ENCODE data around the gene RELT. TPM values are rescaled to one million over a fixed set of nuclear protein-coding genes. Genes with fewer than 3 reads are reported as not detected.

The RELT gene
- total RNA-seq, 1 experiment from 2014 or later: 13.8 TPM

DNA sequence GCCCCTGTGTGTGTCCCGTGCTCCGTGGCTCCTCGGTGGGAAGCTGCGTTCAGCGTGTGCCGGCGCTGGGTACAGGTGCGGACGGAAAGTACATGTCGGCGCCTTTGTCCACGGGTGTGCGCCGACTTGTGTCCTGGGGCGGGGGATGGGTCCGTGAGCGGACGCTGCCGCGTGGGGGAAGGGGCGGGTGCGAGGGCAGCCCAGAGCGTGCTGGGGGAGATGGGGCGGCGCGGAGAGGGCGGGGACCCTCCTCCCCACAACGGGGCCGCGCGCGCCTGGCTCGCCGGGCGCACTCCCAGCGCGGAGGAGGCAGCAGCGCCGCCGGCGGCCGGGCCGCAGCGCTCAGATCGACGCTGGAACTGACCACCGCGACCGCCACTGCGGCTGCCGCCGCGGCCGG, 33.6 kb upstream of the RELT start:
- Histone ChIP-seq H3K27me3 (ENCODE audit: insufficient read depth, low read length) (no peaks in the 10 kb centered on the region), H2AFZ (ENCODE audit: low read depth, low read length, poor library complexity, severe bottlenecking) (no peak overlapping the region), H3K4me1 (ENCODE audit: control insufficient read depth in 1 of 2, insufficient read depth in 2 of 2, low read length in 2 of 2) (no peaks in the 10 kb centered on the region; a peak in 1 of 4 replicates), H3K9me2 (ENCODE audit: insufficient read depth) (no peaks in the 10 kb centered on the region), H3K27ac (ENCODE audit: low read depth, low read length) (no peak overlapping the region), H3K4me2 (ENCODE audit: low read length) (no peak overlapping the region), H3K36me3 (ENCODE audit: control insufficient read depth in 1 of 2, insufficient read depth in 2 of 2, low read length in 2 of 2) (no peaks in the 10 kb centered on the region), H3K9me3 (ENCODE audit: control insufficient read depth in 1 of 2, insufficient read depth in 1 of 2, low read depth in 1 of 2, low read length in 2 of 2) (no peaks in the 10 kb centered on the region), H3K79me2 (ENCODE audit: insufficient read depth, low read length) (no peaks in the 10 kb centered on the region), H3K9ac (ENCODE audit: low read length) (no peak overlapping the region), H3K4me3 (replicated peaks in 1 of 2; ENCODE audit: low read depth in 1 of 2, low read length in 2 of 2) (no peak overlapping the region), H4K20me1 (ENCODE audit: insufficient read depth) (no peaks in the 10 kb centered on the region)
- RAD21 ChIA-PET (ENCODE audit: low non-redundant PET in 1 of 2, low total read pairs in 2 of 2, uncharacterized antibody in 2 of 2, unreplicated experiment in 2 of 2): no interaction called here
- intact Hi-C loops (cut with micrococcal nuclease): no loop called here
- ATAC-seq (no peak), DNase-seq (ENCODE audit: low read depth, low spot score) (no peak)
- TF ChIP-seq EZH2phosphoT487 (IDR thresholded peaks at IDR 0.05; ENCODE audit: borderline replicate concordance): no peak
- no peak for TF ChIP-seq CBX3 (IDR thresholded peaks at IDR 0.05; ENCODE audit: low read depth)
- CTCF ChIA-PET: interaction anchor here (2.7 kb wide), 1 partner anchor 9 kb away, joined by 9 read pairs; no protein-coding TSS in a partner anchor
- BruUV-seq (replicated peaks): no TSS peak
- POLR2A ChIA-PET: no interaction called here

DNA sequence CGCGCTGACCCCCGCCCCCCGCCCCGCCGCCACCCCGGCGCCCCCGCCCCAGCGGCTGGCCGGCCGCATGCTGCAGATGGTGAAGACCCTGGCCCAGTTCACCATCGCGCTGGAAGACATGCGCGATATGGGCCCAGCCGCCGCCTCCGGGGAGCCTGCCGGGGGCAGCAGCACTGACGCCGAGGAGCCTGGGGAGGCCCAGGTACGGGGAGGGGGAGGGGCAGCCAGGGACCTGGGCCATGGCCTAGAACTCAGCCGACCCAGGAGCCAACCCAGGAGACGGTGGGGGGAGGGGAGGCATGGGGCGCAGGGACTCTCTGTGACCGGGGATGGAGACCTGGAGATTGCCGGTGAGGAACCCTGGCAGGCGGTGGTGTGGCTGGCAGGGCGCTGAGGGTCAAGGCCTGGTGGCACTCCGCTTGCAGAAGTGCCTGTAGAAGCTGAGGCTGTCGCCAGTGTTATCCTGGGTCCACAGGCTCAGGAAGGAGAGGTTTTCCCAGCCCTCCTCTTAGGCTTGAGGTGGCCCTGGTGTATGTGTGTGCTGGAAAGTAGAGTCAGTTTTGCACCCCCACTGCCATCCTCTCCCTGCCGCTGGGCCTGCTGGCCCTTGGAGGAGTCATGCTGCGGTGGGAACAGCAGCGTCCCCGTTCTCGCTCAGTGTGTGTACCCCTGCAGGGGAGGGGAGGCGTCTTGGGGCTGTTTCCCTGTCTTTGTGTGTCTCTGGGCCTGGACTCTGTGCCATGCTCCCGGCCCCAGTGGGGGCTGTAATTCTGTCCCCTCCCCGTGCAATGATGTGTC, 32.9 kb upstream of the RELT start:
- intact Hi-C loops (cut with micrococcal nuclease): no loop called here
- no peaks in the 10 kb centered on the region; a peak in 1 of 4 replicates for H3K4me1 ChIP-seq (ENCODE audit: control insufficient read depth in 1 of 2, insufficient read depth in 2 of 2, low read length in 2 of 2)
- DNase-seq (ENCODE audit: low read depth, low spot score) (no peak), ATAC-seq (0 out of 2 replicates have a peak, but pooled peaks have one; percentile 15)
- BruUV-seq (replicated peaks): no TSS peak
- H3K27ac ChIP-seq (ENCODE audit: low read depth, low read length): no peak overlapping the region
- H3K36me3 ChIP-seq (ENCODE audit: control insufficient read depth in 1 of 2, insufficient read depth in 2 of 2, low read length in 2 of 2): no peaks in the 10 kb centered on the region
- CTCF ChIA-PET: interaction anchor here (1.3 to 2.7 kb wide), 2 partner anchors 8 kb away, joined by 5 to 9 read pairs; no protein-coding TSS in a partner anchor
- no peak overlapping the region for H3K9ac ChIP-seq (ENCODE audit: low read length)
- H3K79me2 ChIP-seq (ENCODE audit: insufficient read depth, low read length): no peaks in the 10 kb centered on the region
- no peak for TF ChIP-seq CBX3 (IDR thresholded peaks at IDR 0.05; ENCODE audit: low read depth)
- no peak for TF ChIP-seq POLR2AphosphoS5 (IDR thresholded peaks at IDR 0.05; ENCODE audit: low read depth, low read length)
- TF ChIP-seq, protein P1, sequence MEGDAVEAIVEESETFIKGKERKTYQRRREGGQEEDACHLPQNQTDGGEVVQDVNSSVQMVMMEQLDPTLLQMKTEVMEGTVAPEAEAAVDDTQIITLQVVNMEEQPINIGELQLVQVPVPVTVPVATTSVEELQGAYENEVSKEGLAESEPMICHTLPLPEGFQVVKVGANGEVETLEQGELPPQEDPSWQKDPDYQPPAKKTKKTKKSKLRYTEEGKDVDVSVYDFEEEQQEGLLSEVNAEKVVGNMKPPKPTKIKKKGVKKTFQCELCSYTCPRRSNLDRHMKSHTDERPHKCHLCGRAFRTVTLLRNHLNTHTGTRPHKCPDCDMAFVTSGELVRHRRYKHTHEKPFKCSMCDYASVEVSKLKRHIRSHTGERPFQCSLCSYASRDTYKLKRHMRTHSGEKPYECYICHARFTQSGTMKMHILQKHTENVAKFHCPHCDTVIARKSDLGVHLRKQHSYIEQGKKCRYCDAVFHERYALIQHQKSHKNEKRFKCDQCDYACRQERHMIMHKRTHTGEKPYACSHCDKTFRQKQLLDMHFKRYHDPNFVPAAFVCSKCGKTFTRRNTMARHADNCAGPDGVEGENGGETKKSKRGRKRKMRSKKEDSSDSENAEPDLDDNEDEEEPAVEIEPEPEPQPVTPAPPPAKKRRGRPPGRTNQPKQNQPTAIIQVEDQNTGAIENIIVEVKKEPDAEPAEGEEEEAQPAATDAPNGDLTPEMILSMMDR (IDR thresholded peaks at IDR 0.05 in 2 of 3, conservative IDR thresholded peaks at IDR 0.05 in 1 of 3; ENCODE audit: borderline replicate concordance in 1 of 3, insufficient read depth in 1 of 3, low read depth in 2 of 3, low read length in 2 of 3): no peak
- TF ChIP-seq, protein P2, sequence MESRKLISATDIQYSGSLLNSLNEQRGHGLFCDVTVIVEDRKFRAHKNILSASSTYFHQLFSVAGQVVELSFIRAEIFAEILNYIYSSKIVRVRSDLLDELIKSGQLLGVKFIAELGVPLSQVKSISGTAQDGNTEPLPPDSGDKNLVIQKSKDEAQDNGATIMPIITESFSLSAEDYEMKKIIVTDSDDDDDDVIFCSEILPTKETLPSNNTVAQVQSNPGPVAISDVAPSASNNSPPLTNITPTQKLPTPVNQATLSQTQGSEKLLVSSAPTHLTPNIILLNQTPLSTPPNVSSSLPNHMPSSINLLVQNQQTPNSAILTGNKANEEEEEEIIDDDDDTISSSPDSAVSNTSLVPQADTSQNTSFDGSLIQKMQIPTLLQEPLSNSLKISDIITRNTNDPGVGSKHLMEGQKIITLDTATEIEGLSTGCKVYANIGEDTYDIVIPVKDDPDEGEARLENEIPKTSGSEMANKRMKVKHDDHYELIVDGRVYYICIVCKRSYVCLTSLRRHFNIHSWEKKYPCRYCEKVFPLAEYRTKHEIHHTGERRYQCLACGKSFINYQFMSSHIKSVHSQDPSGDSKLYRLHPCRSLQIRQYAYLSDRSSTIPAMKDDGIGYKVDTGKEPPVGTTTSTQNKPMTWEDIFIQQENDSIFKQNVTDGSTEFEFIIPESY (IDR thresholded peaks at IDR 0.05; ENCODE audit: extremely low read depth, insufficient replicate concordance, low read length): no peak
- no peak for TF ChIP-seq CEBPB (IDR thresholded peaks at IDR 0.05; ENCODE audit: low read depth)
- no peak for TF ChIP-seq SIN3A (IDR thresholded peaks at IDR 0.05; ENCODE audit: low read depth)
- POLR2A ChIA-PET: no interaction called here
- RAD21 ChIA-PET (ENCODE audit: low non-redundant PET in 1 of 2, low total read pairs in 2 of 2, uncharacterized antibody in 2 of 2, unreplicated experiment in 2 of 2): no interaction called here
- H3K4me3 ChIP-seq (replicated peaks in 1 of 2; ENCODE audit: low read depth in 1 of 2, low read length in 2 of 2): no peak overlapping the region
- no peaks in the 10 kb centered on the region for H3K27me3 ChIP-seq (ENCODE audit: insufficient read depth, low read length)
- no peak overlapping the region for H3K4me2 ChIP-seq (ENCODE audit: low read length)
- H3K9me2 ChIP-seq (ENCODE audit: insufficient read depth): no peaks in the 10 kb centered on the region
- H2AFZ ChIP-seq (ENCODE audit: low read depth, low read length, poor library complexity, severe bottlenecking): no peak overlapping the region
- no peaks in the 10 kb centered on the region for H4K20me1 ChIP-seq (ENCODE audit: insufficient read depth)
- no peaks in the 10 kb centered on the region for H3K9me3 ChIP-seq (ENCODE audit: control insufficient read depth in 1 of 2, insufficient read depth in 1 of 2, low read depth in 1 of 2, low read length in 2 of 2)
